Esophagus squamous epithelium (tissue), 4 donors: ENCODE measurements around the gene TBC1D14.
A peak's percentile ranks its signal among the peaks of the same experiment; 100 is the strongest.

ENCODE experiments used
- POLR2A ChIP-seq, 4 donors: fragments of 450-650 bp; IDR thresholded peaks; one replicate each; pipeline ENCODE4 v1.6.1; 2017; ENCODE audit warnings: antibody characterized with exemption in 4 of 4, mild to moderate bottlenecking in 4 of 4, moderate library complexity in 3 of 4
- TF ChIP-seq, protein P1 (sequence below), 6 experiments: fragments of 450-650 bp in 4 of 6; fragments of 200-600 bp in 2 of 6; sonication (generic) in 2 of 6; IDR thresholded peaks; one replicate each; pipeline ENCODE4 v1.5.1; 2016 to 2019; ENCODE audit warnings: antibody characterized with exemption in 6 of 6, mild to moderate bottlenecking in 4 of 6, moderate library complexity in 4 of 6

DNA sequence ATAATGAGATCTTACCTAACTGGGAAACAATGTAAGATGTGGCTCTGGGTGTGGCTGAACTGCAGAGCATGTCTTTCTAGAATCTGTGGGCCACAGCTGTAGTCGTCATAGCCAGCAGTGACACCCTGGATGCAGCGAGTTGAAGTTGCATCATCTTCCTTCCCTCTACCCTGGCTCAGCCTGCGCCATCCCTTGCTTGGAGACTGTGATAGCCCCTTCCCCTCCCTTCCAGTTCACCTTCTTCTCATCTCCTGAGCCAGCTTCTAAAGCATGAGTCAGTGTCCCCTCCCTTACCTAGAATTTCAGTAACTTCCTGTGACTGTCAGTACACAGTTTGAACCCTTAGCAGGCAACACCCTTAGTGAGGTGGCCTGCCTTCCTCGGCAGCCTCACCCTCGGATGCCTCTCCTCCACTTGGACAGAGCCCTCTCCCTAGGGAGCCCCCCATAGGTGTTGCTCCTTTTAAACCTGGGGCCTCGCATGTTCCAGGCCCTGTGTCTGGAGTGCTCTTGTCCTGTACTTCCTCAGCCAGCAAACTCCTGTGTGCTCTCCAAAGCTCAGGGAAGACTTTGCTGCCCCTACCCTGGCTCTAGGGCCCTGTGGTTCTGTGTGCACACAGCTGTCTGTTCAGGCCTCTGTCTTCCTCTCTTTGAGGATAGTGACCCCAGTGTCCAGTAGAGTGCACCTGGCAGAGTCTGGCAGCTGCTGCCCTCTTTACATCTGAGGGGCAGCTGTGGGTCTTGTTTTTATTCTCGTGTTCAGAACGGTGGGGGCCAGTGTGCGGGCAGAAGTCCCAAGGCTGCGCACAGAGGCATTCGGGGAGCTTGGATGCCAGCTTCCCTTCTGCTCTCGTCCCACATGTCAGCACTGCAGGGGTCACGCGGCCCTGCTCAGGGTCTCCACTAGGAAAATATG lies 89.8 kb downstream of the TBC1D14 start:
- TF ChIP-seq, protein P1, sequence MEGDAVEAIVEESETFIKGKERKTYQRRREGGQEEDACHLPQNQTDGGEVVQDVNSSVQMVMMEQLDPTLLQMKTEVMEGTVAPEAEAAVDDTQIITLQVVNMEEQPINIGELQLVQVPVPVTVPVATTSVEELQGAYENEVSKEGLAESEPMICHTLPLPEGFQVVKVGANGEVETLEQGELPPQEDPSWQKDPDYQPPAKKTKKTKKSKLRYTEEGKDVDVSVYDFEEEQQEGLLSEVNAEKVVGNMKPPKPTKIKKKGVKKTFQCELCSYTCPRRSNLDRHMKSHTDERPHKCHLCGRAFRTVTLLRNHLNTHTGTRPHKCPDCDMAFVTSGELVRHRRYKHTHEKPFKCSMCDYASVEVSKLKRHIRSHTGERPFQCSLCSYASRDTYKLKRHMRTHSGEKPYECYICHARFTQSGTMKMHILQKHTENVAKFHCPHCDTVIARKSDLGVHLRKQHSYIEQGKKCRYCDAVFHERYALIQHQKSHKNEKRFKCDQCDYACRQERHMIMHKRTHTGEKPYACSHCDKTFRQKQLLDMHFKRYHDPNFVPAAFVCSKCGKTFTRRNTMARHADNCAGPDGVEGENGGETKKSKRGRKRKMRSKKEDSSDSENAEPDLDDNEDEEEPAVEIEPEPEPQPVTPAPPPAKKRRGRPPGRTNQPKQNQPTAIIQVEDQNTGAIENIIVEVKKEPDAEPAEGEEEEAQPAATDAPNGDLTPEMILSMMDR (IDR thresholded peaks at IDR 0.05), result no peak
- TF ChIP-seq POLR2A (IDR thresholded peaks at IDR 0.05), result peak in 1 of 4 donors; percentile 2
